ENCODE data around the gene TECTB.

DNA sequence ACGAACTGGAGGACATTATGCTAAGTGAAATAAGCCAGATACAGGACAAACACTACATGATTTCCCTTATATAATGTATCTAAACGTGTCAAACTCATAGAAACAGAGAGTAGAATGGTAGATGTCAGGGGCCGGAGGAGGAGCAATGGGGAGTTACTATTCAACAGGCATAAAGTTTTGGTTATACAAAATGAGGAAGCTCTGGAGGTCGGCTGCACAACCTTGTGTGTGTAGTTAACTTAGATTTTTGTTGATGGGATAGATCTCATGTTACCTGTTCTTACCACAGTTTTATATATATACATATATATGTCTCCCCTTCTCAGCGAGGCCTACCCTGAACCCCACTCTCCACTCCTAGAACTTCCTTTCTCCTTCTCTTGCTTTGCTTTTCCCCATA is 22.4 kb upstream of the TECTB start:
- TF ChIP-seq, protein P1, sequence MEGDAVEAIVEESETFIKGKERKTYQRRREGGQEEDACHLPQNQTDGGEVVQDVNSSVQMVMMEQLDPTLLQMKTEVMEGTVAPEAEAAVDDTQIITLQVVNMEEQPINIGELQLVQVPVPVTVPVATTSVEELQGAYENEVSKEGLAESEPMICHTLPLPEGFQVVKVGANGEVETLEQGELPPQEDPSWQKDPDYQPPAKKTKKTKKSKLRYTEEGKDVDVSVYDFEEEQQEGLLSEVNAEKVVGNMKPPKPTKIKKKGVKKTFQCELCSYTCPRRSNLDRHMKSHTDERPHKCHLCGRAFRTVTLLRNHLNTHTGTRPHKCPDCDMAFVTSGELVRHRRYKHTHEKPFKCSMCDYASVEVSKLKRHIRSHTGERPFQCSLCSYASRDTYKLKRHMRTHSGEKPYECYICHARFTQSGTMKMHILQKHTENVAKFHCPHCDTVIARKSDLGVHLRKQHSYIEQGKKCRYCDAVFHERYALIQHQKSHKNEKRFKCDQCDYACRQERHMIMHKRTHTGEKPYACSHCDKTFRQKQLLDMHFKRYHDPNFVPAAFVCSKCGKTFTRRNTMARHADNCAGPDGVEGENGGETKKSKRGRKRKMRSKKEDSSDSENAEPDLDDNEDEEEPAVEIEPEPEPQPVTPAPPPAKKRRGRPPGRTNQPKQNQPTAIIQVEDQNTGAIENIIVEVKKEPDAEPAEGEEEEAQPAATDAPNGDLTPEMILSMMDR (IDR thresholded peaks at IDR 0.05; ENCODE audit: low read depth, low read length, poor library complexity, severe bottlenecking), result no peak
- no peak for TF ChIP-seq EZH2phosphoT487 (IDR thresholded peaks at IDR 0.05; ENCODE audit: borderline replicate concordance, low read length)
